K562 (cell line): Measurements from ENCODE around the gene CPT1C. TPM values are rescaled to one million over a fixed set of nuclear protein-coding genes. Genes with fewer than 3 reads are reported as not detected.

Source experiments
- ARID1B ChIP-seq: fragments of 450-650 bp; IDR thresholded peaks from 2 replicates; pipeline ENCODE4 v1.6.1; 2016; ENCODE audit warnings: antibody characterized with exemption, mild to moderate bottlenecking, inconsistent platforms
- BMI1 ChIP-seq: fragments of 150-350 bp; IDR thresholded peaks from 2 replicates; pipeline ENCODE4 v1.6.1; 2014; ENCODE audit warnings: low read length
- CXXC5 ChIP-seq: fragments of 250-450 bp; sonication (Bioruptor Pico); IDR thresholded peaks from 2 replicates; pipeline ENCODE4 v1.8.0; 2022; ENCODE audit warnings: inconsistent platforms, mild to moderate bottlenecking, moderate library complexity
- FOXK1 ChIP-seq: sonication (generic); formaldehyde crosslinking; IDR thresholded peaks from 2 replicates; pipeline ENCODE4 v1.8.0; 2022; ENCODE audit warnings: missing genetic modification reagents, mild to moderate bottlenecking, borderline replicate concordance
- HDAC8 ChIP-seq: fragments of 450-650 bp; IDR thresholded peaks from 2 replicates; pipeline ENCODE4 v1.6.1; 2016; ENCODE audit warnings: mild to moderate bottlenecking, missing genetic modification characterization, moderate library complexity, missing compliant biosample characterization
- PHF20 ChIP-seq: fragments of 450-650 bp; IDR thresholded peaks from 2 replicates; pipeline ENCODE4 v1.6.1; 2018; ENCODE audit not compliant: partially characterized antibody
- SOX6 ChIP-seq: fragments of 450-650 bp; IDR thresholded peaks from 2 replicates; pipeline ENCODE4 v1.6.1; 2014; ENCODE audit warnings: mild to moderate bottlenecking
- ZFX ChIP-seq: sonication (generic); formaldehyde crosslinking; IDR thresholded peaks from 2 replicates; pipeline ENCODE4 v1.8.0; 2022; ENCODE audit warnings: mild to moderate bottlenecking, missing genetic modification reagents, moderate library complexity
- ZNF175 ChIP-seq: fragments of 200-800 bp; sonication (Bioruptor generic); IDR thresholded peaks from 2 replicates; pipeline ENCODE4 v1.6.1; 2016; ENCODE audit warnings: low read depth, mild to moderate bottlenecking, missing genetic modification characterization, missing compliant biosample characterization
- ZNF583 ChIP-seq: fragments of 250-450 bp; sonication (Bioruptor Pico); IDR thresholded peaks from 2 replicates; pipeline ENCODE4 v1.4.0; 2020
- polyA plus RNA-seq, 8 experiments: library from polyadenylated mRNA; depleted of rRNA in 4 of 8; stranded (reverse) in 5 of 8; unstranded in 3 of 8; fragments of >200 nt; fragmentation: Nextera tagmentation in 2 of 8; fragmentation: Illumina TruSeq in 1 of 8; extraction: Ambion mirVana in 2 of 8; extraction: Trizol in 1 of 8; gene quantifications; 2 replicates each; pipeline versions ENCODE4 v1.2.1 to v1.2.3, GENCODE V29; 2011 to 2014; ENCODE audit warnings: inconsistent platforms in 1 of 8, missing spikeins in 1 of 8
- total RNA-seq, 7 experiments: library from RNA; depleted of rRNA in 6 of 7; stranded (reverse); fragments of >200 nt in 6 of 7; fragmentation: Illumina TruSeq in 2 of 7; extraction: Trizol in 2 of 7; gene quantifications; 2 replicates each; pipeline versions ENCODE4 v1.2.1 to v1.2.3, GENCODE V29; 2011 to 2021; ENCODE audit warnings: low replicate concordance in 1 of 7
- TF ChIP-seq, protein P1 (sequence below): IDR thresholded peaks from 2 replicates; pipeline ENCODE4 v1.6.1; 2011; ENCODE audit warnings: borderline replicate concordance, low read depth, mild to moderate bottlenecking, moderate library complexity, low read length; ENCODE audit not compliant: insufficient read depth, poor library complexity, severe bottlenecking
- TF ChIP-seq, protein P2 (sequence below): sonication (generic); formaldehyde crosslinking; IDR thresholded peaks from 2 replicates; pipeline ENCODE4 v1.8.0; 2022; ENCODE audit warnings: missing genetic modification reagents, mild to moderate bottlenecking, borderline replicate concordance
- TF ChIP-seq, protein P3 (sequence below): fragments of 450-650 bp; IDR thresholded peaks from 2 replicates; pipeline ENCODE4 v1.6.1; 2018; ENCODE audit not compliant: partially characterized antibody
- TF ChIP-seq, protein P4 (sequence below): IDR thresholded peaks from 3 replicates; pipeline ENCODE4 v1.6.1; 2011; ENCODE audit warnings: borderline replicate concordance, mild to moderate bottlenecking, moderate library complexity; ENCODE audit not compliant: insufficient read length; ENCODE audit errors: extremely low read depth

CPT1C gene
- total and polyA plus RNA-seq, 9 of the 15 experiments (the other 6 are each of a cell fraction or from before 2014, with no cell fraction given), result 1.9 to 12.3 (median 3.0) TPM

DNA sequence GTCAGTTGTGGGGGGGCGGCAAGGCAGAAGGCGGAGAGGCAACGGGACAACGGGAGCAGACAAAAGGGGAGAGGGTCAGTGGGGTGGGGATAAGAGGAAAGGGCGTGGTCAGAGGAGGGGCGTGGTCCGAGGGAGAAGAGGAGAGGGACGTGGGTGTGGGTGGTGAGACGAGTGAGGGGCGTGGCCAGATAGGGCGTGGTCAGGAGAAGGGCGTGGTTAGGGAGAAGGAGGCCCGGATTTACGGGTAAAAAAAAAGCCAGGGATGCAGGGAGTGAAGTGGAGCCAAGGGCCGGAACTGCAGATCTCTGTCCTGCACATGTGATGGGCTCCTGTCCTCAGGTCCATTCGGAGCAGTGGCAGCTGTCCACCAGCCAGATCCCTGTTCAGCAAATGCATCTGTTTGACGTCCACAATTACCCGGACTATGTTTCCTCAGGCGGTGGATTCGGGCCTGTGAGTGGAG lies 21.5 kb downstream of the CPT1C start (continued):
- TF ChIP-seq, protein P1, sequence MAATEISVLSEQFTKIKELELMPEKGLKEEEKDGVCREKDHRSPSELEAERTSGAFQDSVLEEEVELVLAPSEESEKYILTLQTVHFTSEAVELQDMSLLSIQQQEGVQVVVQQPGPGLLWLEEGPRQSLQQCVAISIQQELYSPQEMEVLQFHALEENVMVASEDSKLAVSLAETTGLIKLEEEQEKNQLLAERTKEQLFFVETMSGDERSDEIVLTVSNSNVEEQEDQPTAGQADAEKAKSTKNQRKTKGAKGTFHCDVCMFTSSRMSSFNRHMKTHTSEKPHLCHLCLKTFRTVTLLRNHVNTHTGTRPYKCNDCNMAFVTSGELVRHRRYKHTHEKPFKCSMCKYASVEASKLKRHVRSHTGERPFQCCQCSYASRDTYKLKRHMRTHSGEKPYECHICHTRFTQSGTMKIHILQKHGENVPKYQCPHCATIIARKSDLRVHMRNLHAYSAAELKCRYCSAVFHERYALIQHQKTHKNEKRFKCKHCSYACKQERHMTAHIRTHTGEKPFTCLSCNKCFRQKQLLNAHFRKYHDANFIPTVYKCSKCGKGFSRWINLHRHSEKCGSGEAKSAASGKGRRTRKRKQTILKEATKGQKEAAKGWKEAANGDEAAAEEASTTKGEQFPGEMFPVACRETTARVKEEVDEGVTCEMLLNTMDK, result no peak
- TF ChIP-seq SOX6, result no peak
- peak; percentile 56; the same call in 1 of the 2 replicates for TF ChIP-seq ARID1B
- TF ChIP-seq ZFX (CRISPR knock-in tag), result peak; percentile 52
- no peak for TF ChIP-seq ZNF175 (CRISPR knock-in tag)
- TF ChIP-seq, protein P2, sequence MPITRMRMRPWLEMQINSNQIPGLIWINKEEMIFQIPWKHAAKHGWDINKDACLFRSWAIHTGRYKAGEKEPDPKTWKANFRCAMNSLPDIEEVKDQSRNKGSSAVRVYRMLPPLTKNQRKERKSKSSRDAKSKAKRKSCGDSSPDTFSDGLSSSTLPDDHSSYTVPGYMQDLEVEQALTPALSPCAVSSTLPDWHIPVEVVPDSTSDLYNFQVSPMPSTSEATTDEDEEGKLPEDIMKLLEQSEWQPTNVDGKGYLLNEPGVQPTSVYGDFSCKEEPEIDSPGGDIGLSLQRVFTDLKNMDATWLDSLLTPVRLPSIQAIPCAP (CRISPR knock-in tag), result no peak
- peak; percentile 63 for TF ChIP-seq CXXC5
- no peak for TF ChIP-seq ZNF583
- TF ChIP-seq, protein P3, sequence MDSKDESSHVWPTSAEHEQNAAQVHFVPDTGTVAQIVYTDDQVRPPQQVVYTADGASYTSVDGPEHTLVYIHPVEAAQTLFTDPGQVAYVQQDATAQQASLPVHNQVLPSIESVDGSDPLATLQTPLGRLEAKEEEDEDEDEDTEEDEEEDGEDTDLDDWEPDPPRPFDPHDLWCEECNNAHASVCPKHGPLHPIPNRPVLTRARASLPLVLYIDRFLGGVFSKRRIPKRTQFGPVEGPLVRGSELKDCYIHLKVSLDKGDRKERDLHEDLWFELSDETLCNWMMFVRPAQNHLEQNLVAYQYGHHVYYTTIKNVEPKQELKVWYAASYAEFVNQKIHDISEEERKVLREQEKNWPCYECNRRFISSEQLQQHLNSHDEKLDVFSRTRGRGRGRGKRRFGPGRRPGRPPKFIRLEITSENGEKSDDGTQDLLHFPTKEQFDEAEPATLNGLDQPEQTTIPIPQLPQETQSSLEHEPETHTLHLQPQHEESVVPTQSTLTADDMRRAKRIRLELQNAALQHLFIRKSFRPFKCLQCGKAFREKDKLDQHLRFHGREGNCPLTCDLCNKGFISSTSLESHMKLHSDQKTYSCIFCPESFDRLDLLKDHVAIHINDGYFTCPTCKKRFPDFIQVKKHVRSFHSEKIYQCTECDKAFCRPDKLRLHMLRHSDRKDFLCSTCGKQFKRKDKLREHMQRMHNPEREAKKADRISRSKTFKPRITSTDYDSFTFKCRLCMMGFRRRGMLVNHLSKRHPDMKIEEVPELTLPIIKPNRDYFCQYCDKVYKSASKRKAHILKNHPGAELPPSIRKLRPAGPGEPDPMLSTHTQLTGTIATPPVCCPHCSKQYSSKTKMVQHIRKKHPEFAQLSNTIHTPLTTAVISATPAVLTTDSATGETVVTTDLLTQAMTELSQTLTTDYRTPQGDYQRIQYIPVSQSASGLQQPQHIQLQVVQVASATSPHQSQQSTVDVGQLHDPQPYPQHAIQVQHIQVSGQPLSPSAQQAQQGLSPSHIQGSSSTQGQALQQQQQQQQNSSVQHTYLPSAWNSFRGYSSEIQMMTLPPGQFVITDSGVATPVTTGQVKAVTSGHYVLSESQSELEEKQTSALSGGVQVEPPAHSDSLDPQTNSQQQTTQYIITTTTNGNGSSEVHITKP, result peak; percentile 67
- TF ChIP-seq, protein P4, sequence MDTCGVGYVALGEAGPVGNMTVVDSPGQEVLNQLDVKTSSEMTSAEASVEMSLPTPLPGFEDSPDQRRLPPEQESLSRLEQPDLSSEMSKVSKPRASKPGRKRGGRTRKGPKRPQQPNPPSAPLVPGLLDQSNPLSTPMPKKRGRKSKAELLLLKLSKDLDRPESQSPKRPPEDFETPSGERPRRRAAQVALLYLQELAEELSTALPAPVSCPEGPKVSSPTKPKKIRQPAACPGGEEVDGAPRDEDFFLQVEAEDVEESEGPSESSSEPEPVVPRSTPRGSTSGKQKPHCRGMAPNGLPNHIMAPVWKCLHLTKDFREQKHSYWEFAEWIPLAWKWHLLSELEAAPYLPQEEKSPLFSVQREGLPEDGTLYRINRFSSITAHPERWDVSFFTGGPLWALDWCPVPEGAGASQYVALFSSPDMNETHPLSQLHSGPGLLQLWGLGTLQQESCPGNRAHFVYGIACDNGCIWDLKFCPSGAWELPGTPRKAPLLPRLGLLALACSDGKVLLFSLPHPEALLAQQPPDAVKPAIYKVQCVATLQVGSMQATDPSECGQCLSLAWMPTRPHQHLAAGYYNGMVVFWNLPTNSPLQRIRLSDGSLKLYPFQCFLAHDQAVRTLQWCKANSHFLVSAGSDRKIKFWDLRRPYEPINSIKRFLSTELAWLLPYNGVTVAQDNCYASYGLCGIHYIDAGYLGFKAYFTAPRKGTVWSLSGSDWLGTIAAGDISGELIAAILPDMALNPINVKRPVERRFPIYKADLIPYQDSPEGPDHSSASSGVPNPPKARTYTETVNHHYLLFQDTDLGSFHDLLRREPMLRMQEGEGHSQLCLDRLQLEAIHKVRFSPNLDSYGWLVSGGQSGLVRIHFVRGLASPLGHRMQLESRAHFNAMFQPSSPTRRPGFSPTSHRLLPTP, result no peak
- no peak for TF ChIP-seq FOXK1 (CRISPR knock-in tag)
- no peak for TF ChIP-seq HDAC8
- peak; percentile 21 for TF ChIP-seq PHF20
- no peak for TF ChIP-seq BMI1
